ENCODE results near the gene SP1.
"Not testable (repeated sequence)": the region's sequence is repeated elsewhere in the genome, so short reads cannot be mapped to it uniquely, and the experiment has no call there.

The SP1 gene

DNA sequence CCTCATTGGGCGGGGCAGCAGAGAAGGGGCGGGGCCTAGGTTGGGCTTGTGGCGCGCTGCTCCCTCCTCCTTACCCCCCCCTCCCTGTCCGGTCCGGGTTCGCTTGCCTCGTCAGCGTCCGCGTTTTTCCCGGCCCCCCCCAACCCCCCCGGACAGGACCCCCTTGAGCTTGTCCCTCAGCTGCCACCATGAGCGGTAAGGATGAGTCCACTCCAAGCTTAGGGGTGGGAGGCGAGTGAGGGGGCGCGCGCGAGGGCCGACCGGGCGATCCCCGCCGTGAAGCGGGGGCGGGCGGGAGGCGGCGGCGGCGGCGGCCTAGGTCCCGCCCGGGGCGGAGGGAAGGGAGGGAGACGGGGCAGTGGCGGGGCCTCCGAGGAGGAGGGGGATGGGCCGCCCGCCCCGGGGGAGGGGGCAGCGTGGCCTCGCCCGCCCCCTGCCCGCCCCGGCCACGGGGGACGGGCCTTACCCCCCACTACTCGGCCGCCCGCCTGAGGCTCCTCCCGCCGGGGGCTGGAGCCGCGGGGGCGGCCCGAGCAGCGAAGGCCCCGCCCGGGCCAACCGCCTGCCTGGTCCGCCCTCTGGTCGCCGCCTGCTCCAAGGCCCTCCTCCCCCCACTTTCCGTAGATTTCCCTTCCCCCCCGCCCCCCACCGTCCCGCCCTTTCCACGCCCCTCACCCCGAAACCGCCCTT is at the start of gene SP1:
Gene SP1 (plus strand): TSS at position 73 of the 690 bp plus-strand sequence. CDS start 116 bp downstream, at position 189.
- DNase-seq: peak; percentile 61

- no peak for DNase-seq
Observed at GRCh38 chr12:53330671-53331070, 49.3 kb upstream of the SP1 start.

DNA sequence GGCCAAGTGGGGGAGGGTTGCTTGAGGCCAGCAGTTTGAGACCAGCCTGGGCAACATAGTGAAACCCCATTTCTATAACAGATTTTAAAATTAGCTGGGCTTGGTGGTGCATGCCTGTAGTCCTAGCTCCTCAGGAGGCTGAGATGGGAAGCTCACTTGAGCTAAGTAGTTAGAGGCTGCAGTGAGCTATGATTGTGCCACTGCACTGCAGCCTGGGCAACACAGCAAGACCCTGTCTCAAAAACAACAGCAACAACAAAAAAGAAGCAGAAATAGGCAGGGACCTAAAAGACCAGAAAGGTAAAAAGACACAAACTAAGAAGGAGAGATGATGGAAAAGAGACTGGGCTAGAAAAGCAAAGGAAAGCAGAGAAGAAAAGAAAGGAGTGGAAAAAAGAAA is 47.6 kb upstream of the SP1 start:
- DNase-seq: not testable (repeated sequence)

DNA sequence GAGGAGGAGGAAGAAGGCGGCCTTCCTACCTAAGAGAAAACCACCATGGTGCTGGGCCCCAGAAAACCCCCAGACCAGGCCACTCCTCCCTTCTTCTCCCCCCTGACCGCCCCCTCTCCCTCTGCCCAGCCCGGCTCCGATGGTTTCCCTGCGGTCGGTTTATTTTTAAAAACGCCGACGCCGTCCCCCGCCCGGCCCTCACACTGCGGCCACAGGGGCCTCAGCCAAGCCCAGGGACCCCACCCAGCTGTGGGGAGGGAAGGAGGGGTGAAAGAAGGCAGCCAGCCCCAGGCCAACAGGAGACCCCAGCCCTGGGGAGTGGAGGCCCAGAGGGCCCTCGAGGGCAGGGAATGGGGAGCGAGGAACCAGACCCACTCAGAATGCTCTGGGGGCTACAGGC is 47.2 kb upstream of the SP1 start:
- DNase-seq: no peak

- no peak for DNase-seq
Observed at GRCh38 chr12:53333289-53333688, 46.7 kb upstream of the SP1 start.

GRCh38 chr12:53333845-53334244 is 46.1 kb upstream of the SP1 start:
- DNase-seq: no peak

GRCh38 chr12:53334822-53335221 is 45.2 kb upstream of the SP1 start:
- DNase-seq: no peak

DNA sequence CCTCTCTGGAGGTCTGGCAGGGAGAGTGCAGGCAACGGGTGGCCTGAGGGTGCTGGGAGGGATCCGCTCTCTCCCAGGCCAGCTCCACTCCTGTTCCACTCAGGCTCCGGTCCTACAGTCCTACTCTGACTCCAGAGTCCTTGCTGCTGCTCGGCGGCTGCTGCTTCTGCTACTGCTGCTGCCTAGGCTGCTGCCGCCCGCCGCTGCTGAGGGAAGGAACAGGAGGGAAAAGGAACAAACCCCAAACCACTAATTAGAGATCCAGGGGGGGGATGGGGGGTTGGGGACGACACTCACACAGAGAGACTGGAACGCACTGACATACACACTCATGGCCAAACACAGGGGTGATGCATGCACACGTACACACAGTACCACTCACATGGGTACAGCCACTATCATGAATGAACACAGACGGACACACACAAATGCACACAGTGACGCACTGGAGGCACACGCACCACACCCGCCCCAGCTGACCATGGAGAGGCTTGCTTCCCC is 43.7 kb upstream of the SP1 start, which contains the start of gene SP7:
Gene SP7 (minus strand): TSS at position 174 of the 501 bp plus-strand sequence. CDS start 708 bp downstream, outside the sequence.
- no peak for DNase-seq

DNA sequence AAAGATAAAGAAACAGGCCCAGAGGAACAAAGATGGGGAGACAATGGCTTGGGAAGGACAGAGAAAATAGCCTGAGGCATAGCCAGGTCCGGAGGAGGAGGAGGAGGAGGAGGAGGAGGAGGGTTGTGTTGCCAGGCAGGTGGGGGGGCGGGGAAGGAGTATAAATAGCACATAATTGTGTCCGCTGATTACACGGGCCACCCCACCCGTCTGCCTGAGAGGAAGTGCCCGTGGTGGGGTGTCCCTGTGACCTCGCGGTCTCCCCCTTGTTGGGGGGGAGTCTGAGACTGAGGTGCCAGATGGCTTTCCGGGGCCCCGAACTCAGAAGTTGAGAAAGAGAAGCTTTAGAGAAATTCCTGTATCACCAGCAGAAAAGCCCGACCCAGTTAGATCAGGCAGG is 42.0 kb upstream of the SP1 start:
- DNase-seq: no peak

DNA sequence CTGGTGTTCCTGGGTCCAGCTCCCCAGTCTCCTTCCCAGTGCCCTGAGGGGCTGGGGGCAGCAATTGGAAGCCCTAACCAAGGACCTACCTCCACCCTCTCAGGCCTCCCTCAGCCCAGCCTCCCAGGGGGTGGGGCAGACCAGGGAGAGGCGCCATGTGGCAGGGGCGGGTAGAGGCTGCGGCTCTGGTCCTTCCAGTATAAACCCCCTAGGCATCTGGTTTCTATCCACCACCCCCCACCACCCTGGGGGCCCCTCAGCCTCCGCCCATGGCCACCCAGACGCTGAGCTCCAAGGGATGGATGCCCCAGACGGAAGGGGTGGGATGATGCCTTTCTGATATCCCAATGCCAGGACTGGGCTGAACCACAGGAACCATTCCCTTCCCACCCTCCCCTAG is 41.1 kb upstream of the SP1 start:
- no peak for DNase-seq

DNA sequence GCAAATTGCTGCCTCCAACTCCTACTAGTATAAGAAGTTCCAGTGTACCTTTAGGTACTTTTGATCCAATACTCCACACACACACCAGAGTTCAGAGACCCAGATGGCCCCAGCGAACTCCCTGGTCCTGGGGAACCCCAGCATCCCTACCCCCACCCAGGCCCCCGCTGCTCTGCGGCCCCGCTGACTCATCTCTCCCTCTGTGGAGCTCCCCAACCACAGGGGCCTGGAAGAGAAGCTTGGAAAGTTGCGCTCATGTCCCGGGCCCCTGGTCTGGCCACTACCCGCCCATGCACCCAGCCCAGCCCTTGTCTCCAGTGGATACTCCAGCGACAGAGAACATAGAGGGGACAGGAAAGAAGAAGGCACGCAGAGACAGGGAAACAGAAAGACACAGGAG is 39.6 kb upstream of the SP1 start:
- no peak for DNase-seq

DNA sequence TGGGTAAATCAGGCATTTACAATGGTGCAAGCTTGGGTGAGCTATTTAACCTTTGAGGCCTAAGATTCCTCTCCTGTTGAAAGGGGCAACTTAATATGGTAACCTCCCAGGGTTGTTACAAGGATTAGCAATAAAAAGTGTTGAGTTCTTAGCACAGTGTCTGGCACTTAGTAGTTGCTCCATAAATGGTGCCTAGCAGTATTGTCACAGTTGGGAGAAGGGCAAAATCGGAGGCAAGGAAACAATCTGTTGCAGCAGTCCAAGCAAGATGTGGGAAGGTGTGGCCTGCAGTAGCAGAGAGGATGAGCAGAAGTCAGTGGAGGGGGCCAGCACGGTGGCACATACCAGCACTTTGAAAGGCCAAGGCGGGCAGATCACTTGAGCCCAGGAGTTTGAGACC is 36.5 kb upstream of the SP1 start:
- DNase-seq: no peak

GRCh38 chr12:53343969-53344368 is 36.0 kb upstream of the SP1 start:
- DNase-seq: no peak

GRCh38 chr12:53344487-53344823 is 35.5 kb upstream of the SP1 start:
- no peak for DNase-seq

DNA sequence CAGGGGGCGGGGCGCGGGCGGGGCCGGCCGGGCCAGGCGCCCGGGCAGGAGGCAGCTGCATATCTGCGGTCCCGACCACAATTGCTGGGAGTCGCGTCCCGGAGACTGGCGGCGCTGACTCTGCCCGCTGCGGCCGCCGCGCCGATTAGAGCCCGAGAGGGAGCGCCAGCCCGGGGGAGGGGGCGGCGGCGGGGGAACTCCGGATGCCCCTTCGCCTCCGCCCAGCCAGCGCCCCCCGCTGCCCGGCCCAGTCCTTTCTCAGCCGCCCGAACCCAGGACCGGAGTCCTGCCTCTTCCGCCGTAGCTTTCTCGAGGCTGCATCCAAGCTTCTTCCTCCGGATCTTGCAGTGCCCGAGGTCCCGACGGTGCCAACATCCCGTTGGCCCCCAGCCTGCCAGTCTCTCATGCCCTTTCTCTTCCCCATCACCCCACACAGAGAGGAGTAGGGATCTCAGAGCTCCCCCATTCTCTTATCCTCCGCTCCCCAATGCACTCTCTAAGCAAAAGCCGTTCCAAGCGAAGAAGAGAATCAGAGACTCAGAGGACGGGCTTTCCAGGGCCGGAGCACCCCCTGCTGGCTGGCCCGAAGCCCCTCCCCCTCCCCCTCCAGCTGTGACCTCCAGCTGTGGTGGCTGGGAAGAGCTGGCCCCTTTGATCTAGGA is 35.0 kb upstream of the SP1 start:
- peak; percentile 39 for DNase-seq

GRCh38 chr12:53345486-53346188 is 34.3 kb upstream of the SP1 start:
- DNase-seq: peak; percentile 2

GRCh38 chr12:53346491-53346890 is 33.5 kb upstream of the SP1 start:
- no peak for DNase-seq

GRCh38 chr12:53347905-53348304 is 32.1 kb upstream of the SP1 start:
- no peak for DNase-seq

DNA sequence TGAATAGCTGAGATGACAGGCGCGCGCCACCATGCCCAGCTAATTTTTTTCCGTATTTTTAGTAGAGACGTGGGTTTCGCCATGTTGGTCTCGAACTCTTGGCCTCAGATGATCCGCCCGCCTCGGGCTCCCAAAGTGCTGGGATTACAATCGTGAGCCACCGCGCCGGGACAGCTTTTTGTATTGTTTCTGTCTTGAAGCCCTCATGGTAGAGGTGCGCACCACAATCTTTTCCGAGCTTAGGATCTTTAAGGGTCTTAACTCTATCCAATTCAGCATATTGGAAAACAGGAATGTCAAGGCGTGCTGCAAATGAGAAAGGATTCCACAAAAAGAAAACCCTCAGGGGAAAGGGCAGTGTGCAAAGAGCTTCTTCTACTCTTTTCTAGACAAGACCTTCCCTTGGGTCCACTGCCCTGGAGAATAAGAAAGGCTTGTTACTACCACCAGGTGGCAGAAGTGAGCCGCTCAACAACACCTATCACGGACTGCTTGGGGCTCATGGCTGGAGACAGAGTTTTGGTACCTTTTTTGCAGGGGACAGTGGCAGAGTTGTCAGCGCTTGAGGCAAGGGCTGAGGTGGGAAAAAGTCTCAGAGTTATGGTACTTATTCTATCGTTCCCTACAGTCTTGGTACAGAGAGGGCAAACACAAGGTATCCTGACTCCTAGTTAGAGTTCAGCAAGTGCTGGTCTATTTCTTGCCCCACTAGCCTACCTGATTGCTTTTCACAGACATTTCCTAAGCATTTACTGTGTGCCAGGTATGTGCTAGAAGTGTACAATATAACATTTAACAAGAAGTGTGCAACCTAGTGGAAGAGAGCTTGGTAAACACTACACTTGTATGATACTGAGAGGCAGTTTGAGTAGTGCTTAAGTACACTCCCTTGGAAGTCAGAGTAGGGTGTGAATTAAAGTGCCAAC is 27.4 kb upstream of the SP1 start:
- peak; percentile 50 for DNase-seq

DNA sequence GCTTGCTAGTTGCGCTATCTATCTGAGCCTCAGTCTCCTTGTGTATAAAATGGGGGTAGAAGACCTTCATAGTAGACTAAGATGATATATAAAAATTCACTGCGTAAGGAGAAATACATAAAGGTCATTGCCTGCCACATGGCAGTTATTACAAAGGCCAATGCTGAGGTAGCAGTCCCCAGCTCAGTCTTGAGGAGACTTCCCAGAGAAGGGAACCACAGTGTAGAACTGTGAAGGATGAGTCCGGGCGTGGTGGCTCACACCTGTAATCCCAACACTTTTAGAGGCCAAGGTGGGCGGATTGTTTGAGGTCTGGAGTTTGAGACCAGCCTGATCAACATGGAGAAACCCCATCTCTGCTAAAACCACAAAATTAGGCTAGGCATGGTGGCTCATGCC is 26.7 kb upstream of the SP1 start:
- DNase-seq: no peak

GRCh38 chr12:53355121-53355520 is 24.9 kb upstream of the SP1 start:
- no peak for DNase-seq

DNA sequence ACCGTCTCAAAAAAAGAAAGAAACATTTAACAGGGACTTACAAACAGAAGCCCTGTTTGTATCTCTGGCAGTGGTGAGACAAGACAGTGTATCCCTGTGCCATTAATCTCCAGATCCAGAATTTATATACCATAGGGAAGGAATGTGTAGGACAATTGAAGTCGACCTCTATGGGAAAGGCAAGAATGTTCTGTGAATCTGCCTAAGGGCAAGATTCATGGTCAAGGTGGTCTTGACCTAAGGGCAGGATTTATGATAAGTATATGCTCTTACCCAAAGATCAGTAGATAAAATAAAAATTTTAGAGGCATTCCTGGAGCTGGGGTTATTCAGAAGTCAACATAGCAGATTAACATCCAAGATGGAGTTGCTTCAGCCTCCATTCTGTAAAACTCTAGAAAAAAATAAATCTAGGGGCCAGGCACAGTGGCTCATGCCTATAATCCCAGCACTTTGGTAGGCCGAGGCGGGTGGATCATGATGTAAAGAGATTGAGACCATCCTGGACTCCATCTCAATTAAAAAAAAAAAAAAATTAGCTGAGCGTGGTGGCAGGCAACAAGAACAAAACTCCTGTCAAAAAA is 21.0 kb upstream of the SP1 start:
- DNase-seq: no peak
